Mucosa of stomach (tissue), 1 donor: Measurements from ENCODE around the gene TGIF2.

Source experiments
- H3K27me3 ChIP-seq: one replicate; pipeline ENCODE4 v1.7.0; 2013; ENCODE audit warnings: mild to moderate bottlenecking, low read length; ENCODE audit not compliant: control insufficient read depth, insufficient read depth
- H3K36me3 ChIP-seq: one replicate; pipeline ENCODE4 v1.7.0; 2013; ENCODE audit warnings: low read length; ENCODE audit not compliant: control insufficient read depth, insufficient read depth
- H3K4me1 ChIP-seq: one replicate; pipeline ENCODE4 v1.7.0; 2013; ENCODE audit warnings: mild to moderate bottlenecking, low read length; ENCODE audit not compliant: control insufficient read depth, insufficient read depth
- H3K4me3 ChIP-seq: one replicate; pipeline ENCODE4 v1.7.0; 2013; ENCODE audit warnings: low read length
- H3K9ac ChIP-seq: one replicate; pipeline ENCODE4 v1.7.0; 2013; ENCODE audit warnings: mild to moderate bottlenecking, low read length, moderate library complexity
- H3K9me3 ChIP-seq: one replicate; pipeline ENCODE4 v1.7.0; 2013; ENCODE audit warnings: mild to moderate bottlenecking, low read length, moderate library complexity; ENCODE audit not compliant: control insufficient read depth
- donor health status: Pancreatic carcinoma.

TGIF2 gene

DNA sequence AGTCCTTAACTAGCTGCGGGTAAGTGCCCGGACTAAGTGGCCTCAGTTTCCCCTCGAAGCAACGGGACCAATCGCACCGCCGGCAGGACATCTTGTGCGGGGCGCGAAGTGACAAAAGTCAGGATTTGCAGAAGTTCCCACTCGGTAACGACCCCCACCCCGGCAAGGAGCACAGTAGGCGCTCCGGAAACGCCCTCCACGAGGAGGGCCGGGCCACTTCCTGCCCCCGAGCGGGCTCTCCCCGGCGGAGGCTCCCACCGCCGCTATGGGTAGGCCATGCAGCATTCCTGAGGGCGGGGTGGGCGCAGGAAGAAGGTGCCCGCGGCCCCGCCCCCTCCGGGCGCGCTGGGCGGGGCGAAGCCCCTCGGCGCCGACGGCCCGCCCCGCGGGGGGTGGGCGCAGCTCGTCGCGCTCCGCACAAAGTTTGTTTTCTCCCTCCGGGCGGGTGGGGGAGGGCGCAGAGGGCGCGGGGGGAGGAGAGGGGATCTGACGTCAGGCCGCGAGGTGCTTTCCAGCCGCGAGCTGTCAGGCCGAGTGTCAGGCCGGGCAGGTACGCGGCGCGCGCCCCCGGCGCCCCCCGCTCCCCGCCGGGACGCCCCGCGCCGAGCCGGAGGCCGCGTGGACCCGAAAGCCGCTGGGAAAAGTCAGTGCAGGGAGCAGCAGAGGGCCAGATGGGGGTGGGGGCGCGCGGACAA is at the start of gene TGIF2:
Gene TGIF2, plus strand, starts transcription at position 495 of the 695 bp plus-strand sequence. CDS start 5,178 bp downstream, outside the sequence.
- no peaks in the 10 kb centered on the region for H3K36me3 ChIP-seq
- H3K9me3 ChIP-seq: no peaks in the 10 kb centered on the region
- H3K4me1 ChIP-seq: peaks cover 15% of the 10 kb centered on the region
- H3K4me3 ChIP-seq: peak within 1 kb of the TSS; percentile 56
- peak within 1 kb of the TSS; percentile 78 for H3K9ac ChIP-seq
- no peaks in the 10 kb centered on the region for H3K27me3 ChIP-seq

DNA sequence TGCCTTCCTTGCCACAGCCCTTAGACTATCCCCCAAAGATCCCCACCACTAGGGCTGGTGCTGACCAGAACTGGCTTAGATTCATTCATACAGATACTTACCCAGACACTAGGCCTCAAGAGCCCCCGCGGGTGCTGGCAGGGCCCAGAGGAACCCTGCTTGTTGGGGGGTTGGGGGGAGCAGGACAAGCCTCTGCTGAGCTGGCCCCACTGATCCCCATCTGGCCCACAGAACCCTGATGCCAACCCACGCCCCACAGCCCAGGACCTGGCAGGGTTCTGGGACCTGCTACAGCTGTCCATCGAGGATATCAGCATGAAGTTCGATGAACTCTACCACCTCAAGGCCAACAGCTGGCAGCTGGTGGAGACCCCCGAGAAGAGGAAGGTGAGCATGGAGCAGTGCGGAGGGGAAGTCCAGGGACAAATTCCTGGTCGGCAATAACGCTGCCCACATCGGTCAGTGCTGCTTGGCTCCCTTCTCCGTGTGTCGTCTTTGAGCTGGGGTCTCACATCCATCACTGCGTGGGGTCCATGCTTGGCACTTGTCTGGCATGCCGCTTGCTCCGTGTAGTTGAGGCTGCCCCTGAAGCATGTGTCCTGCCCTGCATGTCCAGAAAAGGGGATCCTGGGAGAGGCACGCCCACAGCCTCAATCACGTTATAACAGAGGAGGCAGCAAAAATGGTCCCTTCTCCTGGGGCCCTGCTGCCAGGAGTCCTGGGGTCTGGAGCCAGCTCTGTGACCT is 47.6 kb upstream of the TGIF2 start:
- H3K4me3 ChIP-seq: no peak overlapping the region
- H3K9me3 ChIP-seq: no peaks in the 10 kb centered on the region
- no peak overlapping the region for H3K9ac ChIP-seq
- H3K36me3 ChIP-seq: peaks cover 7% of the 10 kb centered on the region
- H3K27me3 ChIP-seq: no peaks in the 10 kb centered on the region
- no peaks in the 10 kb centered on the region for H3K4me1 ChIP-seq

DNA sequence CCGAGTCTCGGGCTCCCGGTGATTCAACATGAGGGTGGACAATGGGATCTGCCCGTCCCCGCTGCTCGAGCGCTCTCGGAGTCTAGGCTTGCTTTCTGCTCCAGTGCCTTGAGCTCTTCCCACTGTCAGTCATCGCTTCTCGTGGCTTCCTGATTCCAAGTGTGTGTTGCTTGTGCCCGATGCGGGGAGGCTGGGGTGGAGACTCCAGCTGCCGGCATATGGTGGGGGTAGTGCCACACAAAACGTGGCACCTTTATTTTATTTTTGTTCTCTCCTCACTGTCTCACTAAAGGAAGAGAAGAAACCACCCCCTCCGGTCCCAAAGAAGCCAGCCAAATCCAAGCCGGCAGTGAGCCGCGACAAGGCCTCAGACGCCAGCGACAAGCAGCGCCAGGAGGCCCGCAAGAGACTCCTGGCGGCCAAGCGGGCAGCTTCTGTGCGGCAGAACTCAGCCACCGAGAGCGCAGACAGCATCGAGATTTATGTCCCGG is 46.8 kb upstream of the TGIF2 start:
- Histone ChIP-seq H3K9ac (no peak overlapping the region), H3K4me3 (no peak overlapping the region), H3K36me3 (peaks cover 6% of the 10 kb centered on the region), H3K4me1 (no peaks in the 10 kb centered on the region), H3K27me3 (no peaks in the 10 kb centered on the region), H3K9me3 (no peaks in the 10 kb centered on the region)

DNA sequence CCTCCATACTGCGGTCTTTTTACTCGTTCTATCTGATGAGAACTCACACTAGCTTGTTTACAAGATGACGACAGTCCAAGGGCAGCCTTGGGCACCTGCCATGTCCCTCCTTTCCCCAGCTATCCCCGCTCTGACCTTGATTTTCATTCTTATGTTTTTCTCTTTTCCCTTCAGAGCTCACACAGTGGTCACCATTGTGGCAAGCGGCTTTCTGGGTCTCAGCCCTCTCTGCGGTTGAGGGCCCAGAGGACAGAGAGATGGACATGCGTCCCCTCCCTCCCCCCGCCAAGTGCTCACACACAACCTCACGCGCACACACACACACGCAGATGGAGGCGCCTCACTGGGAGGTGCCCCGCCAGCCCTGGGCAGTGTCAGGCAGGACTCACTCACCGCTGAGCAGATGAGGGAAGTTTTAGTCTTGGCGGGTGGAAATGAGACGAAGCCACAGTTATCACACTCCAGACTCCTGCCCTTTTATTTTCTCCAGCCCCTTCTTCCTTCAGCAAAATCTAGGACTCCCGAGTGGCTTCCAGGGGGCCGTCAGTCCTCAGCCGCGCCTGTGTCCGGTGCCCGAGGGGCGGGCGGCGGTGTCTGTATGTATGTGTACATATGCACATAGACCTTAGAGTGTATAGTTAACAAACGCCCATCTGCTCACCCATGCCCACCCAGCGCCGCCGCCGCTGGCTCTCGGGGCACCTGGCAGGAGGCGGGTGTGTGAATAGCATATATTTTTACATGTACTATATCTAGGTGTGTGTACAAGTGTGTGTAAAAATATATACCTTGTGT is 45.9 kb upstream of the TGIF2 start:
- Histone ChIP-seq H3K4me3 (no peak overlapping the region), H3K9ac (no peak overlapping the region), H3K4me1 (no peaks in the 10 kb centered on the region), H3K36me3 (no peaks in the 10 kb centered on the region), H3K27me3 (no peaks in the 10 kb centered on the region), H3K9me3 (no peaks in the 10 kb centered on the region)

DNA sequence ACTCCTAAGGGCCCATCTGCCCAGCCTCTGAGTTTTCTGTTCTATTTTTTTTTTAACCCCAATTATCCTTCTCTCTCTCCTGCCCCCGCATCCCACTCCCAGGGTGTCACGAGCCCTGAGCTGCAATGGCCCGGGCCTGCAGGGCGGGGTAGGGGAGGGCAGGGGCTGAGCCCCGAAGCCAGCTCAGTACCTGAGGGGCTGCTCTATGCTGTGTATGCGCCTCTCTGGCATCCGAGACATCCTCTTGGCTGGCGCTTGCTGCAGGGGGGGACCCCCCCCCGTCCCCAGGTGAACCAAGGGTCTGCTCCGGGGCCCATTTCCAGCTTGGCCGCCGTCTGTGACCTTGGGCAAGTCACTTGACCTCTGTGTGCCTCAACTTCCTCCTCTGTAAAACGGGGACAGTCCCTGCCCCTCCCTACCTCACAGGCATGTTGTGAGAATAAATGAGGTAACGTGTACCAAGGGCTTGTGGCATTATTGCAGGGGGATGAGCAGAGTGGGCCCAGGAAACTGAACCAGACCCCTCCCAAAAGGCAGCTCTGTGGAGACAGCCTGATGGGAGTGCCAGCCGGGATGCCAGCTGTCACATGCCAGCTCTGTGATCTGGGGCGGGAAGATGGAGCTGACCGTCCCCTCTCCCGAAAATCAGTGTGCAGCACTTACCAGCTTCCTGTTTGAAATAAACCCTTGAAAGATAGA is 45.1 kb upstream of the TGIF2 start:
- H3K4me3 ChIP-seq: no peak overlapping the region
- no peak overlapping the region for H3K9ac ChIP-seq
- no peaks in the 10 kb centered on the region for H3K4me1 ChIP-seq
- H3K27me3 ChIP-seq: no peaks in the 10 kb centered on the region
- H3K36me3 ChIP-seq: no peaks in the 10 kb centered on the region
- no peaks in the 10 kb centered on the region for H3K9me3 ChIP-seq

DNA sequence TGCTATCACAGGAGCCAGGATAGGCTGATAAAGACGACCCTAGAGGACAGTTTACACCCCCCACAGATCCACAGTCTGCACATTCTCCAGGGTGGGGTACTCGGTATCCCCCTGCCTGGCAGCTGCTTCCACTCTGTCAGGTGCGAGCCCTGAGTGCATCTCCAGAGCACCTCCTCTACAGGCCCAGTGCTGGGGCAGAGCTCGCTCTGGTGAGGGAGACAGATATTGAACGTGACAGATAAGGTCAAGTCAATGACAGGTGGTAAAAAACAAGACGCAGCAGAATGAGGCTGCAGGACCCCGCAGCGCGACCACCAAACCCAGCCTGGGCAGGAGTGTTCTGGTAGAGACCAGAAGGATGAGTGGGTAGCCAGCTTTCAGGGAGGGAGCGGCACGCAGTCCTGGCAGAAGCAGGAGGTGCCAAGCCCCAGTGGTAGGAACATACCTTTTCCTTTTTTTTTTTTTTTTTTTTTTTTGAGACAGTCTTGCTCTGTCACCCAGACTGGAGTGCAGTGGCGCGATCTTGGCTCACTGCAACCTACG is 44.5 kb upstream of the TGIF2 start:
- Histone ChIP-seq H3K4me1 (no peaks in the 10 kb centered on the region), H3K27me3 (no peaks in the 10 kb centered on the region), H3K9me3 (no peaks in the 10 kb centered on the region), H3K4me3 (no peak overlapping the region), H3K9ac (no peak overlapping the region), H3K36me3 (no peaks in the 10 kb centered on the region)

DNA sequence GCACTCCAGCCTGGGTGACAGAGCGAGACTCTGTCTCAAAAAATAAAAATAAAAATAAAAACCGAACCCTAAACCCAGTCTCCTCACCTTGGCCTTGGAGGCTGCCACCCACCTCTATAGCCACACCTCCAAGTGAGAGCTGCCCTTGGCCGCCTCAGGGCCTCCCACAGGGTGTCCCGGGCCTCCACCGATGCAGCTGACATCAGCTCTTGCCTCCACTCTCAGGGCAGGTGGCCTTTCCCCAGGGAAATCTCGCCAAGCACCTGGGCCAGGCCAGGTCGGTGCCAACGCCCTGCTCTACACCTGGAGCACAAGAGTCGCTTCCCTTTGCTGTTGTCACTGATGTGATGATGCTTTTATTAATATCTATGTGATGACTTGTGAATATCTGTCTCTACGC is 41.0 kb upstream of the TGIF2 start:
- Histone ChIP-seq H3K9me3 (no peaks in the 10 kb centered on the region), H3K9ac (no peak overlapping the region), H3K4me1 (no peaks in the 10 kb centered on the region), H3K36me3 (no peaks in the 10 kb centered on the region), H3K27me3 (no peaks in the 10 kb centered on the region), H3K4me3 (no peak overlapping the region)

DNA sequence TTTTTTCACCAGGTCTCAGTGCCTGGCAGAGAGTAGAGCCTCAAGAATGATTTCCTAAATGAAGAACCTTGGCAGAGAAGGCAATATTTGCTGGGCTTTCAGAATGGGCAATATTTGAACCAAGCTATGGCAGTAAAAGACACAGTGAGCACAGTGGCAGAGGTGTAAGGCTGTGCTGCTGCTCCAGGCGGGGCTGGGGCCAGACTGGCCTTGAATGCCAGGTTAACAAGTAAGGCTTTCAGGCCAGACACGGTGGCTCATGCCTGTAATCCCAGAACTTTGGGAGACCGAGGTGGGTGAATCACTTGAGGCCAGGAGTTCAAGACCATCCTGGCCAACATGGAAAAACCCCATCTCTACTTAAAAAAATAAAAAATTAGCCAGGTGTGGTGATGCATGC is 40.6 kb upstream of the TGIF2 start:
- Histone ChIP-seq H3K9me3 (no peaks in the 10 kb centered on the region), H3K36me3 (no peaks in the 10 kb centered on the region), H3K4me3 (no peak overlapping the region), H3K9ac (no peak overlapping the region), H3K4me1 (no peaks in the 10 kb centered on the region), H3K27me3 (no peaks in the 10 kb centered on the region)

DNA sequence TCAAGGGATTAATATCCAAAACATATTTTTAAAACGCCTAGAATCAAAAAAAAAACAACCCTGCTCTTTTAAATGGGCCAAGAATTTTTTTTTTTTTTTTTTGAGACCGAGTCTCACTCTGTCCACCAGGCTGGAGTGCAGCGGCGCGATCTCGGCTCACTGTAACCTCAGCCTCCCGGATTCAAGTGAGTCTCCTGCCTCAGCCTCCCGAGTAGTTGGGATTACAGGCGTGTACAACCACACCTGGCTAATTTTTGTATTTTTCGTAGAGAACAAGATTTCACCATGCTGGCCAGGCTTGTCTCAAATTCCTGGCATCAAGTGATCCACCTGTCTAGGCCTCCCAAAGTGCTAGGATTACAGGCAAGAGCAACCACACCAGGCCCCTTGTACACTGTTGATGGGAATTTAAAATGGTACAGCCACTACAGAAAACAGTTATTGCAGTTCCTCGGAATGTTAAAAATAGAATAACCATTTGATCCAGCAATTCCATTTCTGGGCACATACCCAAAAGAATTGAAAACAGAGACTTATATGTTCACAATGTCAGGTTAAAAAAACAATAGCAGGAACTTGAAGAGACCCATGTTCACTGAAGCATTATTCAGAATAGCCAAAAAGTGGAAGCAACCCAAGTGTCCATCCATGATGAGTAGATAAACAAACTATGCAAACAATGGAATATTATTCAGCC is 35.2 kb upstream of the TGIF2 start:
- H3K36me3 ChIP-seq: no peaks in the 10 kb centered on the region
- no peaks in the 10 kb centered on the region for H3K9me3 ChIP-seq
- H3K4me3 ChIP-seq: no peak overlapping the region
- peaks cover 20% of the 10 kb centered on the region for H3K4me1 ChIP-seq
- H3K9ac ChIP-seq: no peak overlapping the region
- peaks cover 3% of the 10 kb centered on the region for H3K27me3 ChIP-seq

DNA sequence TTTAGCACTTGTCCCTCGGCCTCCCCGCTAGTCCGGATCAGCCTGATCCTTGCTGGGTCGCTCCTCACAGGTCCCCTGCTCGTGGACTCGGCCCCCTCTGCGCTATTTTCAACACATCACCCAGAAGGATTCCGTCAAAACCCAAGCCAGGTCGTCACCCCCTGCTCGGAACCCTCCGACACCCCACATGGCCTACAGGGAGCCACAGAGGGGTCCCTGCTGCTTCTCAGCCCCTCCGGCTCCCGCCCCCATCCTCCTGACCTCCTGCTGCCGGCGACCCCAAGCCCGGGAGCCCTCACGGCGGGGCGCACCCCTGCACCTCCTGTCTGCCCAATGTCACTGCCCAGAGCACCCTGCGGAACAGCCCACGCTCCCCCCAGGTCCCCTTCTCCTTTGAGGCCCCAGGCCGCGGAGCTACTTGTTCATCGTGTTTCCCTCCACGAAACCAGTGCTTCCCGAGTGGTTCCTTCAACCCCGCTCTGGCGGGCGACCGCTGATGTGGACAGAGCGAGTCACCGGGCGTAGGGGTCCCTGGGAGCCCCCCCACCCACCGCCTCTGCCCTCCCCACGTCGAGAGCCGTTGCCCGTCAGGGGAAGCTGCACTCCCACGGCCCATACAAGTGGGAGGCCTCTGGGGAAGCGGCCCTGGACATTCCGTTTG is 32.7 kb upstream of the TGIF2 start:
- H3K4me3 ChIP-seq: no peak overlapping the region
- H3K4me1 ChIP-seq: peaks cover 24% of the 10 kb centered on the region
- H3K27me3 ChIP-seq: peaks cover 3% of the 10 kb centered on the region
- peak overlapping the region; percentile 61 for H3K9ac ChIP-seq
- no peaks in the 10 kb centered on the region for H3K9me3 ChIP-seq
- no peaks in the 10 kb centered on the region for H3K36me3 ChIP-seq
